ENCODE data around the gene POLE.

DNA sequence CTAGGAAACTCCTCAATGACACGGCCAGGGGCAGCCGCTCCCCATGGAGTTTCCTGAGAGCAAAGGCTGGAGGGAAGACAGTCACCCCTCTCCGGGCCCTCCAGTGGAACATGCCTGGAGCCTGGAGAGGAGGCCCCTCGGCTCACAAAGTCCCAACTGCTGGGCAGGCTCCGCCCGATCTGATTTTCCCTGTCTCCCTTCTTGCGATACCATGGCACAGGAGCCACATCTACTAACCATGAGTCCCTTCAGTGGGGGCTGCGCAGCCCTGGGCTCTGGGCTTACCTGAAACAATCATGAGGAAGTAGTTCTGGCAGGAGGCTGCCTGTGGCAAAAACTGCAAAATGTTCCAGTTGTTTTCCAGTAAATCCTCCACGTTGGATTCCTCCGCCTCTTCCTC lies 53.2 kb downstream of the POLE start:
- no peak for TF ChIP-seq POLR2AphosphoS5 (IDR thresholded peaks at IDR 0.05; ENCODE audit: borderline replicate concordance, low read depth, low read length)
- no peak for TF ChIP-seq EZH2 (IDR thresholded peaks at IDR 0.05)

All from SK-N-MC (cell line).